ENCODE results near the gene TUBA4A. TPM values are rescaled to one million over a fixed set of nuclear protein-coding genes. Genes with fewer than 3 reads are reported as not detected.

TUBA4A gene
- total RNA-seq, 1 experiment from 2014 or later = 9.3 TPM

- no peak for DNase-seq (ENCODE audit: low spot score)
These were observed 19.4 kb downstream of the TUBA4A start for GRCh38 chr2:219234331-219234730.

GRCh38 chr2:219230059-219230540, 23.6 kb downstream of the TUBA4A start:
- DNase-seq (ENCODE audit: low spot score) = no peak

GRCh38 chr2:219229305-219230058, 24.2 kb downstream of the TUBA4A start, which contains the start of the genes ANKZF1 and ATG9A:
Gene ANKZF1, plus strand, starts transcription at chr2:219229806. Its CDS starts 452 bp downstream, at chr2:219230258.
Gene ATG9A, minus strand, starts transcription at chr2:219229636. Its CDS starts 1,612 bp downstream, at chr2:219228024.
- DNase-seq (ENCODE audit: low spot score) = peak; percentile 98

- DNase-seq (ENCODE audit: low spot score) = no peak
These were observed 24.8 kb downstream of the TUBA4A start for GRCh38 chr2:219228911-219229304.

- no peak for DNase-seq (ENCODE audit: low spot score)
These were observed 25.4 kb downstream of the TUBA4A start for GRCh38 chr2:219228041-219228910.

GRCh38 chr2:219225350-219225749, 28.4 kb downstream of the TUBA4A start:
- DNase-seq (ENCODE audit: low spot score) = no peak

GRCh38 chr2:219223831-219224610, 29.7 kb downstream of the TUBA4A start:
- DNase-seq (ENCODE audit: low spot score) = no peak

GRCh38 chr2:219221957-219222518, 31.7 kb downstream of the TUBA4A start:
- DNase-seq (ENCODE audit: low spot score) = no peak

GRCh38 chr2:219220652-219221402, 32.9 kb downstream of the TUBA4A start:
- DNase-seq (ENCODE audit: low spot score) = no peak

- no peak for DNase-seq (ENCODE audit: low spot score)
These were observed 33.8 kb downstream of the TUBA4A start for GRCh38 chr2:219219784-219220532.

- peak; percentile 92 for DNase-seq (ENCODE audit: low spot score)
These were observed 34.7 kb downstream of the TUBA4A start, which contains the start of gene ABCB6 for GRCh38 chr2:219218732-219219701. Gene ABCB6, minus strand, starts transcription at chr2:219218958. Its CDS starts 285 bp downstream, at chr2:219218673.

GRCh38 chr2:219218217-219218731, 35.4 kb downstream of the TUBA4A start:
- DNase-seq (ENCODE audit: low spot score) = peak; percentile 63

GRCh38 chr2:219216535-219216915, 37.2 kb downstream of the TUBA4A start:
- DNase-seq (ENCODE audit: low spot score) = no peak

GRCh38 chr2:219215871-219216534, 37.7 kb downstream of the TUBA4A start:
- no peak for DNase-seq (ENCODE audit: low spot score)

GRCh38 chr2:219214786-219215185, 38.9 kb downstream of the TUBA4A start:
- no peak for DNase-seq (ENCODE audit: low spot score)

GRCh38 chr2:219214141-219214540, 39.6 kb downstream of the TUBA4A start:
- no peak for DNase-seq (ENCODE audit: low spot score)

- no peak for DNase-seq (ENCODE audit: low spot score)
These were observed 40.1 kb downstream of the TUBA4A start for GRCh38 chr2:219213486-219214071.
